ENCODE measurements around the gene TENM3. TPM values are rescaled to one million over a fixed set of nuclear protein-coding genes. Genes with fewer than 3 reads are reported as not detected.
"Not testable (repeated sequence)": the region's sequence is repeated elsewhere in the genome, so short reads cannot be mapped to it uniquely, and the experiment has no call there.

Gene TENM3
- total RNA-seq, 3 donors from 2014 or later: 0.58 to 19.2 (median 0.70) TPM

- peak; percentile 43 for ATAC-seq
- H3K4me1 ChIP-seq (ENCODE audit: low read depth): no peaks in the 10 kb centered on the region
- TF ChIP-seq CTCF (IDR thresholded peaks at IDR 0.05): no peak
- H3K9me3 ChIP-seq: no peaks in the 10 kb centered on the region
- DNase-seq: peak in 1 of 3 donors; percentile 15
- H3K4me3 ChIP-seq: no peak overlapping the region
- intact Hi-C loops (cut with DNase I, micrococcal nuclease): loop anchor here (5.0 to 10.0 kb wide), 2 partner anchors 332 to 335 kb away; no protein-coding TSS in a partner anchor
- H3K36me3 ChIP-seq (ENCODE audit: low read depth): no peaks in the 10 kb centered on the region
Measured at GRCh38 chr4:182809417-182810102, 566.4 kb downstream of the TENM3 start.

- intact Hi-C loops (cut with DNase I, micrococcal nuclease): no loop called here
- no peak for TF ChIP-seq CTCF (IDR thresholded peaks at IDR 0.05)
- H3K36me3 ChIP-seq (ENCODE audit: low read depth): no peaks in the 10 kb centered on the region
- DNase-seq (no peak), ATAC-seq (no peak)
- H3K4me3 ChIP-seq: no peak overlapping the region
- no peaks in the 10 kb centered on the region for H3K4me1 ChIP-seq (ENCODE audit: low read depth)
- no peaks in the 10 kb centered on the region for H3K9me3 ChIP-seq
Measured at GRCh38 chr4:182810103-182810615, 567.0 kb downstream of the TENM3 start.

GRCh38 chr4:182812916-182813315 lies 569.7 kb downstream of the TENM3 start:
- Histone ChIP-seq H3K4me1 (ENCODE audit: low read depth) (no peaks in the 10 kb centered on the region), H3K4me3 (no peak overlapping the region), H3K36me3 (ENCODE audit: low read depth) (no peaks in the 10 kb centered on the region), H3K9me3 (no peaks in the 10 kb centered on the region)
- intact Hi-C loops (cut with DNase I, micrococcal nuclease): no loop called here
- no peak for ATAC-seq
- no peak for TF ChIP-seq CTCF (IDR thresholded peaks at IDR 0.05)
- DNase-seq: no peak

GRCh38 chr4:182814065-182814464 lies 570.9 kb downstream of the TENM3 start:
- DNase-seq; H3K4me3 ChIP-seq; H3K4me1 ChIP-seq (ENCODE audit: low read depth); H3K9me3 ChIP-seq; ATAC-seq; intact Hi-C loops (cut with DNase I, micrococcal nuclease); H3K36me3 ChIP-seq (ENCODE audit: low read depth): not testable (repeated sequence)

- Histone ChIP-seq H3K4me1 (ENCODE audit: low read depth) (no peaks in the 10 kb centered on the region), H3K9me3 (no peaks in the 10 kb centered on the region), H3K4me3 (no peak overlapping the region), H3K36me3 (ENCODE audit: low read depth) (no peaks in the 10 kb centered on the region)
- intact Hi-C loops (cut with DNase I, micrococcal nuclease): no loop called here
- no peak for ATAC-seq
- TF ChIP-seq CTCF (IDR thresholded peaks at IDR 0.05): no peak
- no peak for DNase-seq
Measured at GRCh38 chr4:182818926-182819730, 575.9 kb downstream of the TENM3 start.

GRCh38 chr4:182819751-182820150 lies 576.5 kb downstream of the TENM3 start:
- ATAC-seq: no peak
- intact Hi-C loops (cut with DNase I, micrococcal nuclease): no loop called here
- Histone ChIP-seq H3K36me3 (ENCODE audit: low read depth) (no peaks in the 10 kb centered on the region), H3K9me3 (no peaks in the 10 kb centered on the region), H3K4me3 (no peak overlapping the region), H3K4me1 (ENCODE audit: low read depth) (no peaks in the 10 kb centered on the region)
- DNase-seq: no peak
- TF ChIP-seq CTCF (IDR thresholded peaks at IDR 0.05): no peak

Measured in mucosa of descending colon (tissue), 3 donors.